ENCODE results near the gene HCN1. TPM values are rescaled to one million over a fixed set of nuclear protein-coding genes. Genes with fewer than 3 reads are reported as not detected.

Gene HCN1
- polyA plus RNA-seq, 2 donors: 0.01 TPM; not detected in 1

- Histone ChIP-seq H3K36me3 (ENCODE audit: control insufficient read depth in 2 of 2, insufficient read depth in 2 of 2, low read length in 1 of 2) (no peaks in the 10 kb centered on the region), H3K4me3 (ENCODE audit: low read depth in 1 of 2, low read length in 2 of 2) (no peak overlapping the region), H3K9me3 (ENCODE audit: control insufficient read depth in 2 of 2, insufficient read depth in 1 of 2, low read depth in 1 of 2, low read length in 1 of 2) (no peaks in the 10 kb centered on the region), H3K27me3 (ENCODE audit: control insufficient read depth in 1 of 2, insufficient read depth in 2 of 2, low read length in 2 of 2) (no peaks in the 10 kb centered on the region), H3K4me1 (ENCODE audit: control insufficient read depth in 2 of 2, insufficient read depth in 2 of 2, low read length in 1 of 2) (no peaks in the 10 kb centered on the region), H3K27ac (ENCODE audit: low read depth in 2 of 2, low read length in 1 of 2) (no peak overlapping the region)
- 67 to 77% methylated on average over 1 of the region's 1 CpG for WGBS, 2 donors
Measured at GRCh38 chr5:45284436-45284835, 411.7 kb downstream of the HCN1 start.

DNA sequence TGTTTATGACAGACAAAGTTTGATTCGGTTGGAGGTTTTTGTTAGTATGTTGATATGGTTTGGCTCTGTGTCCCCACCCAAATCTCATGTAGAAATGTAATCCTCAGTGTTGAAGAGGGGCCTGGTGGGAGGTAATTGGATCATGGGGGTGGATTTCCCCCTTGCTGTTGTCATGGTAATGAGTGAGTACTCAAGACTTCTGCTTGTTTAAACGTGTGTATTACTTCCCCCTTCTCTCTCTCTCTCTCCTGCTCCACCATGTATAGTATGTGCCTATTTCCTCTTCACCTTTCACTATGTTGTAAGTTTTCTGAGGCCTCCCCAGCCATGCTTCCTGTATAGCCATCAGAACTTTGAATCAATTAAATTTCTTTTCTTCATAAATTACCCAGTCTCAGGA is 415.1 kb downstream of the HCN1 start:
- WGBS, 2 donors: 48 to 55% methylated on average over 2 of the region's 2 CpGs
- H3K36me3 ChIP-seq (ENCODE audit: control insufficient read depth in 2 of 2, insufficient read depth in 2 of 2, low read length in 1 of 2): no peaks in the 10 kb centered on the region
- H3K4me1 ChIP-seq (ENCODE audit: control insufficient read depth in 2 of 2, insufficient read depth in 2 of 2, low read length in 1 of 2): no peaks in the 10 kb centered on the region
- H3K27ac ChIP-seq (ENCODE audit: low read depth in 2 of 2, low read length in 1 of 2): no peak overlapping the region
- no peaks in the 10 kb centered on the region for H3K9me3 ChIP-seq (ENCODE audit: control insufficient read depth in 2 of 2, insufficient read depth in 1 of 2, low read depth in 1 of 2, low read length in 1 of 2)
- no peak overlapping the region for H3K4me3 ChIP-seq (ENCODE audit: low read depth in 1 of 2, low read length in 2 of 2)
- H3K27me3 ChIP-seq (ENCODE audit: control insufficient read depth in 1 of 2, insufficient read depth in 2 of 2, low read length in 2 of 2): no peaks in the 10 kb centered on the region

- 13 to 36% methylated on average over 1 of the region's 1 CpG for WGBS, 2 donors
- Histone ChIP-seq H3K9me3 (ENCODE audit: control insufficient read depth in 2 of 2, insufficient read depth in 1 of 2, low read depth in 1 of 2, low read length in 1 of 2) (no peaks in the 10 kb centered on the region), H3K27me3 (ENCODE audit: control insufficient read depth in 1 of 2, insufficient read depth in 2 of 2, low read length in 2 of 2) (no peaks in the 10 kb centered on the region), H3K27ac (ENCODE audit: low read depth in 2 of 2, low read length in 1 of 2) (no peak overlapping the region), H3K36me3 (ENCODE audit: control insufficient read depth in 2 of 2, insufficient read depth in 2 of 2, low read length in 1 of 2) (no peaks in the 10 kb centered on the region), H3K4me3 (ENCODE audit: low read depth in 1 of 2, low read length in 2 of 2) (no peak overlapping the region), H3K4me1 (ENCODE audit: control insufficient read depth in 2 of 2, insufficient read depth in 2 of 2, low read length in 1 of 2) (no peaks in the 10 kb centered on the region)
Measured at GRCh38 chr5:45279109-45279508, 417.1 kb downstream of the HCN1 start.

- Histone ChIP-seq H3K4me1 (ENCODE audit: control insufficient read depth in 2 of 2, insufficient read depth in 2 of 2, low read length in 1 of 2) (no peaks in the 10 kb centered on the region), H3K4me3 (ENCODE audit: low read depth in 1 of 2, low read length in 2 of 2) (no peak overlapping the region), H3K27me3 (ENCODE audit: control insufficient read depth in 1 of 2, insufficient read depth in 2 of 2, low read length in 2 of 2) (no peaks in the 10 kb centered on the region), H3K9me3 (ENCODE audit: control insufficient read depth in 2 of 2, insufficient read depth in 1 of 2, low read depth in 1 of 2, low read length in 1 of 2) (no peaks in the 10 kb centered on the region), H3K36me3 (ENCODE audit: control insufficient read depth in 2 of 2, insufficient read depth in 2 of 2, low read length in 1 of 2) (no peaks in the 10 kb centered on the region), H3K27ac (ENCODE audit: low read depth in 2 of 2, low read length in 1 of 2) (no peak overlapping the region)
- 59 to 70% methylated on average over 2 of the region's 2 CpGs for WGBS, 2 donors
Measured at GRCh38 chr5:45277860-45278259, 418.3 kb downstream of the HCN1 start.

DNA sequence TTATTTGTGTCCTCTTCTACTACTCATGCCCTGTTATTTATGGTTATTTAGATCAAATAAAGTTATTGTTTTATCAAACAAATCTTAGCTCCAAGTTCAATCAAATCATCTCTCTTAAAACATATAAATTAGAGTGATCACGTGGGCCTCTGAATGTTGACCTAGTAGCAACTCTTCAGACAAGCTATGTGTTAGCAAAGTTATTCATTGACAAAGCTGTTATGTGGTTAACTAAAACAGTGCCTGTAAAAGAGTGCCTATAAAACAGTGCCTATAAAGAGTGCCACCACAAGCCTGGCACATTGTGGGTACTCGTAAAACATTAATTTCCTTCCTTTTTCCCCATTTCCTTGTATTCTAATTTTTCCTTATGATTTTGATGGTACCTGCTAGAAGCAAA is 421.9 kb downstream of the HCN1 start:
- 33 to 56% methylated on average over 2 of the region's 2 CpGs for WGBS, 2 donors
- no peaks in the 10 kb centered on the region for H3K36me3 ChIP-seq (ENCODE audit: control insufficient read depth in 2 of 2, insufficient read depth in 2 of 2, low read length in 1 of 2)
- H3K9me3 ChIP-seq (ENCODE audit: control insufficient read depth in 2 of 2, insufficient read depth in 1 of 2, low read depth in 1 of 2, low read length in 1 of 2): no peaks in the 10 kb centered on the region
- H3K27ac ChIP-seq (ENCODE audit: low read depth in 2 of 2, low read length in 1 of 2): no peak overlapping the region
- H3K4me1 ChIP-seq (ENCODE audit: control insufficient read depth in 2 of 2, insufficient read depth in 2 of 2, low read length in 1 of 2): no peaks in the 10 kb centered on the region
- H3K4me3 ChIP-seq (ENCODE audit: low read depth in 1 of 2, low read length in 2 of 2): no peak overlapping the region
- H3K27me3 ChIP-seq (ENCODE audit: control insufficient read depth in 1 of 2, insufficient read depth in 2 of 2, low read length in 2 of 2): no peaks in the 10 kb centered on the region

DNA sequence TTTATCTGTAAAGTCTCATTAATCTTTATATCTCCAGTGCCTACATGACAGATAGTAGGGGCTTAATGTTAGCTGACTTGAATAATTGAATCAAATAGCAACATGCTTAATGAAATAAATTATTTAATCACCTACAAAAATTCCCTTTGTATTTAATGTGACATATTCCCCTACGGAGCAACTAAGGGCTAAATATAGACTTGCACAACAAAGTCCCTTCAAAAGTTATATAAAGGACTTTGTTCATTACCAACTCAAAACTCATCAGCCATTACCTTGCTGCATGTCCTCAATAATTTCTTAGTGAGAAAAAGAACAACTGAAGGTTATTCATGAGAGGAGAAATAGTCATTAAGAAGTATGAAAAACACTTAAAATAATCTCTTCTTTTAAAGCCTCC is 424.6 kb downstream of the HCN1 start:
- Histone ChIP-seq H3K4me3 (ENCODE audit: low read depth in 1 of 2, low read length in 2 of 2) (no peak overlapping the region), H3K9me3 (ENCODE audit: control insufficient read depth in 2 of 2, insufficient read depth in 1 of 2, low read depth in 1 of 2, low read length in 1 of 2) (no peaks in the 10 kb centered on the region), H3K27me3 (ENCODE audit: control insufficient read depth in 1 of 2, insufficient read depth in 2 of 2, low read length in 2 of 2) (no peaks in the 10 kb centered on the region), H3K27ac (ENCODE audit: low read depth in 2 of 2, low read length in 1 of 2) (no peak overlapping the region), H3K36me3 (ENCODE audit: control insufficient read depth in 2 of 2, insufficient read depth in 2 of 2, low read length in 1 of 2) (no peaks in the 10 kb centered on the region), H3K4me1 (ENCODE audit: control insufficient read depth in 2 of 2, insufficient read depth in 2 of 2, low read length in 1 of 2) (no peaks in the 10 kb centered on the region)
- 42 to 58% methylated on average over 1 of the region's 1 CpG for WGBS, 2 donors

GRCh38 chr5:45264447-45264846 is 431.7 kb downstream of the HCN1 start:
- H3K9me3 ChIP-seq (ENCODE audit: control insufficient read depth in 2 of 2, insufficient read depth in 1 of 2, low read depth in 1 of 2, low read length in 1 of 2): peaks cover 0 to 7% of the 10 kb centered on the region in 2 donors
- H3K36me3 ChIP-seq (ENCODE audit: control insufficient read depth in 2 of 2, insufficient read depth in 2 of 2, low read length in 1 of 2): no peaks in the 10 kb centered on the region
- H3K27ac ChIP-seq (ENCODE audit: low read depth in 2 of 2, low read length in 1 of 2): no peak overlapping the region
- no peak overlapping the region for H3K4me3 ChIP-seq (ENCODE audit: low read depth in 1 of 2, low read length in 2 of 2)
- H3K4me1 ChIP-seq (ENCODE audit: control insufficient read depth in 2 of 2, insufficient read depth in 2 of 2, low read length in 1 of 2): no peaks in the 10 kb centered on the region
- 80 to 85% methylated on average over 1 of the region's 1 CpG for WGBS, 2 donors
- H3K27me3 ChIP-seq (ENCODE audit: control insufficient read depth in 1 of 2, insufficient read depth in 2 of 2, low read length in 2 of 2): no peaks in the 10 kb centered on the region

DNA sequence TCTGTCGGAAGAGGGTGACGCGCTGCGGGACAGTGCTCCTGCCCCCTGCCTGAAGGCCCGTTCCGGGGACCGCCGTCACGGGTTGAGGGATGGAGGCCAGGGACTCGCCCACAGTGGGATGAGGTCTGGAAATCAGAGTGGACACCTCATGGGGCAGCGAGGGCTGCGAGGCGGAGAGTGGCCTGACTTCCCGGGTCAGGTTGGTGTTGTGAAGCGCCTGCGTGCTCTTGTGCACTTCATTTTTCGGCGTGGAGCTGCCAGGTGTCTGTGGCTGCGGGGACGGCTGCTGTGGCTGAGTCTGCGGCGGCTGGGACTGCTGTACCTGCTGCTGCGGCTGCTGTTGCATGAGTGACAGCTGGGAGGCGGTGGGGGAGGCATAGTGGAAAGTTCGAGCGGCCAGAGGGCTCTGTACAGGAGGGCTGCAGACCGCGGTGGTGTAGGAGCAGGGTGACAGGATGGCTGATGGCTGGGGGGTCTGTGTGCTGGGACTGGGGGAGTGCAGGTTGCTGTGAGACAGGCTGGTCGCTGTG is 434.1 kb downstream of the HCN1 start:
- peaks cover 0 to 7% of the 10 kb centered on the region in 2 donors for H3K9me3 ChIP-seq (ENCODE audit: control insufficient read depth in 2 of 2, insufficient read depth in 1 of 2, low read depth in 1 of 2, low read length in 1 of 2)
- H3K27me3 ChIP-seq (ENCODE audit: control insufficient read depth in 1 of 2, insufficient read depth in 2 of 2, low read length in 2 of 2): no peaks in the 10 kb centered on the region
- no peaks in the 10 kb centered on the region for H3K4me1 ChIP-seq (ENCODE audit: control insufficient read depth in 2 of 2, insufficient read depth in 2 of 2, low read length in 1 of 2)
- WGBS, 2 donors: 92 to 96% methylated on average over 29 of the region's 29 CpGs
- H3K36me3 ChIP-seq (ENCODE audit: control insufficient read depth in 2 of 2, insufficient read depth in 2 of 2, low read length in 1 of 2): no peaks in the 10 kb centered on the region
- H3K27ac ChIP-seq (ENCODE audit: low read depth in 2 of 2, low read length in 1 of 2): no peak overlapping the region
- no peak overlapping the region for H3K4me3 ChIP-seq (ENCODE audit: low read depth in 1 of 2, low read length in 2 of 2)

- Histone ChIP-seq H3K27me3 (ENCODE audit: control insufficient read depth in 1 of 2, insufficient read depth in 2 of 2, low read length in 2 of 2) (no peaks in the 10 kb centered on the region), H3K27ac (ENCODE audit: low read depth in 2 of 2, low read length in 1 of 2) (no peak overlapping the region), H3K36me3 (ENCODE audit: control insufficient read depth in 2 of 2, insufficient read depth in 2 of 2, low read length in 1 of 2) (no peaks in the 10 kb centered on the region), H3K4me3 (ENCODE audit: low read depth in 1 of 2, low read length in 2 of 2) (no peak overlapping the region), H3K4me1 (ENCODE audit: control insufficient read depth in 2 of 2, insufficient read depth in 2 of 2, low read length in 1 of 2) (no peaks in the 10 kb centered on the region), H3K9me3 (ENCODE audit: control insufficient read depth in 2 of 2, insufficient read depth in 1 of 2, low read depth in 1 of 2, low read length in 1 of 2) (peaks cover 0 to 7% of the 10 kb centered on the region in 2 donors)
- WGBS, 2 donors: 67 to 85% methylated on average over 4 of the region's 4 CpGs
Measured at GRCh38 chr5:45261125-45261524, 435.1 kb downstream of the HCN1 start.

- H3K4me1 ChIP-seq (ENCODE audit: control insufficient read depth in 2 of 2, insufficient read depth in 2 of 2, low read length in 1 of 2): no peaks in the 10 kb centered on the region
- H3K4me3 ChIP-seq (ENCODE audit: low read depth in 1 of 2, low read length in 2 of 2): no peak overlapping the region
- peaks cover 0 to 7% of the 10 kb centered on the region in 2 donors for H3K9me3 ChIP-seq (ENCODE audit: control insufficient read depth in 2 of 2, insufficient read depth in 1 of 2, low read depth in 1 of 2, low read length in 1 of 2)
- WGBS, 2 donors: 40 to 41% methylated on average over 3 of the region's 3 CpGs
- H3K36me3 ChIP-seq (ENCODE audit: control insufficient read depth in 2 of 2, insufficient read depth in 2 of 2, low read length in 1 of 2): no peaks in the 10 kb centered on the region
- no peaks in the 10 kb centered on the region for H3K27me3 ChIP-seq (ENCODE audit: control insufficient read depth in 1 of 2, insufficient read depth in 2 of 2, low read length in 2 of 2)
- H3K27ac ChIP-seq (ENCODE audit: low read depth in 2 of 2, low read length in 1 of 2): no peak overlapping the region
Measured at GRCh38 chr5:45260292-45260691, 435.9 kb downstream of the HCN1 start.

Data from esophagus (tissue), 2 donors.